Measurements from ENCODE around the gene PARP6. TPM values are rescaled to one million over a fixed set of nuclear protein-coding genes. Genes with fewer than 3 reads are reported as not detected.
A peak's percentile ranks its signal among the peaks of the same experiment; 100 is the strongest.

The PARP6 gene
- total RNA-seq, 2 donors from 2014 or later, result 87.3 to 92.1 TPM

DNA sequence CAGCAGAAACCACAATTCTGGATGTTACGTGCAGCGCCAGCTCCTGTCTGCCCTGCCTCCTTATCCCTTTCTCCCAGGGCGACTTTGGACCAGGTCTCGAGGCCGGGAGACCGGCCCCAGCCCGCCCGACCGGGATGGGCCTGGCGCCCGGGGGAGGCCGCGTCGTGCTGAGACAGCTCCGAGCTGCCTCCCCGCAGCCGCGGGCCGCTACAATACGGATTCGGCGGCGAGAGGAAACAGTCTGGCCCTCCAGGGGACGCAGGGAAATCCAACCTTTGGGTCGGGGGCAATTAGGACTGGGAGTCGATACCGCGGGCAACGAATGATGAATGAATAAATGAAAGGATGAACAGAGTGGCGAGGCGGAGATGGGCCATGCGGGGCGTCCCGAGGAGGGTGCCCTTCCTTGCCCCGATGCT is 75.3 kb downstream of the PARP6 start:
- H3K36me3 Mint-ChIP-seq (ENCODE audit: low read depth), result peaks cover 34% of the 10 kb centered on the region
- DNase-seq, result peak; percentile 76
- no peak overlapping the region for H3K27ac ChIP-seq (ENCODE audit: low read depth, low read length)
- no peaks in the 10 kb centered on the region for H3K9me3 ChIP-seq (ENCODE audit: control insufficient read depth, low read length)
- H3K4me3 ChIP-seq (ENCODE audit: low read length), result peak overlapping the region; percentile 69
- TF ChIP-seq, protein P1, sequence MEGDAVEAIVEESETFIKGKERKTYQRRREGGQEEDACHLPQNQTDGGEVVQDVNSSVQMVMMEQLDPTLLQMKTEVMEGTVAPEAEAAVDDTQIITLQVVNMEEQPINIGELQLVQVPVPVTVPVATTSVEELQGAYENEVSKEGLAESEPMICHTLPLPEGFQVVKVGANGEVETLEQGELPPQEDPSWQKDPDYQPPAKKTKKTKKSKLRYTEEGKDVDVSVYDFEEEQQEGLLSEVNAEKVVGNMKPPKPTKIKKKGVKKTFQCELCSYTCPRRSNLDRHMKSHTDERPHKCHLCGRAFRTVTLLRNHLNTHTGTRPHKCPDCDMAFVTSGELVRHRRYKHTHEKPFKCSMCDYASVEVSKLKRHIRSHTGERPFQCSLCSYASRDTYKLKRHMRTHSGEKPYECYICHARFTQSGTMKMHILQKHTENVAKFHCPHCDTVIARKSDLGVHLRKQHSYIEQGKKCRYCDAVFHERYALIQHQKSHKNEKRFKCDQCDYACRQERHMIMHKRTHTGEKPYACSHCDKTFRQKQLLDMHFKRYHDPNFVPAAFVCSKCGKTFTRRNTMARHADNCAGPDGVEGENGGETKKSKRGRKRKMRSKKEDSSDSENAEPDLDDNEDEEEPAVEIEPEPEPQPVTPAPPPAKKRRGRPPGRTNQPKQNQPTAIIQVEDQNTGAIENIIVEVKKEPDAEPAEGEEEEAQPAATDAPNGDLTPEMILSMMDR (conservative IDR thresholded peaks at IDR 0.05), result no peak
- H3K4me3 Mint-ChIP-seq, result peak overlapping the region; percentile 55
- H3K4me1 Mint-ChIP-seq, result peaks cover 12% of the 10 kb centered on the region
- H3K4me1 ChIP-seq (ENCODE audit: control insufficient read depth, insufficient read depth, low read length), result no peaks in the 10 kb centered on the region
- no peaks in the 10 kb centered on the region for H3K9me3 Mint-ChIP-seq
- H3K27me3 ChIP-seq (ENCODE audit: control insufficient read depth, insufficient read depth, low read length, poor library complexity, severe bottlenecking), result peaks cover 9% of the 10 kb centered on the region
- H3K27ac Mint-ChIP-seq, result peak overlapping the region; percentile 31
- peaks cover 38% of the 10 kb centered on the region for H3K36me3 ChIP-seq (ENCODE audit: control insufficient read depth, insufficient read depth, low read length)
- peaks cover 20% of the 10 kb centered on the region for H3K27me3 Mint-ChIP-seq (ENCODE audit: insufficient read depth)
- WGBS, 2 experiments (ENCODE audit: insufficient coverage in 1 of 2, insufficient read length in 1 of 2), result 15 to 80% methylated on average over 1 to 35 of the region's 35 CpGs
- no peak overlapping the region for H3K9ac ChIP-seq (ENCODE audit: extremely low read depth, low read length, poor library complexity, severe bottlenecking)

DNA sequence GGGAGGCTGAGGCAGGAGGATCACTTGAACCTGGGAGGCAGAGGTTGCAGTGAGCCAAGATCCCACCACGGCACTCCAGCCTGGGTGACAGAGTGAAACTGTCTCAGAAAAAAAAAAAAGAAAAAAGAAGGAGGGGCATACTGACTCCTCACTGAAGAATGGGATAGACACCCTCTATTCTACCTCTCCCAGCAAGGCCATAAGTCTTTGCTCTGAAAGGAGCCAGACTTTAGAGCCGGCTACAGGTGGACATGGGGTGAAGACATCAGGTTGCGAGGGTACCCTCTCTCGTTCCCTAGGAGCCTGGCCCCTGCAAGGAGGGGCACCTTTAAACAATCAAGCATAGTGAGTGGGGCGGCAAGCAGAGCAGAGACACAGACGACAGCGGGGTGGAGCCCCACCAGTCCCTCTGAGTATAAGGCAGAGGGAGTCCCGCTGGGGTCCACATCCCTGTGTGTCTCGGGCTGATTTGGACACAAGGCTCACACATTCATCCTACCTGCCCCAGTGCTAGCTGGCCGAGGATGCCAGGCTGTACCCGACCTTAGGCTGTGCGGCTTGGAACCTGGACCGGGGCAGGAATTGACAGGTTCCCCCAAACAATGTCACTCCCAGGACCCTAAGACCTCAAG is 75.8 kb downstream of the PARP6 start:
- peak overlapping the region; percentile 69 for H3K4me3 ChIP-seq (ENCODE audit: low read length)
- peaks cover 32% of the 10 kb centered on the region for H3K36me3 ChIP-seq (ENCODE audit: control insufficient read depth, insufficient read depth, low read length)
- DNase-seq, result no peak
- TF ChIP-seq, protein P1 (conservative IDR thresholded peaks at IDR 0.05), result no peak
- peaks cover 9% of the 10 kb centered on the region for H3K27me3 ChIP-seq (ENCODE audit: control insufficient read depth, insufficient read depth, low read length, poor library complexity, severe bottlenecking)
- 64 to 78% methylated on average over 6 to 13 of the region's 13 CpGs for WGBS, 2 experiments (ENCODE audit: insufficient coverage in 1 of 2, insufficient read length in 1 of 2)
- peaks cover 12% of the 10 kb centered on the region for H3K4me1 Mint-ChIP-seq
- H3K4me3 Mint-ChIP-seq, result peak overlapping the region; percentile 55
- H3K27me3 Mint-ChIP-seq (ENCODE audit: insufficient read depth), result peaks cover 20% of the 10 kb centered on the region
- H3K36me3 Mint-ChIP-seq (ENCODE audit: low read depth), result peaks cover 29% of the 10 kb centered on the region
- no peaks in the 10 kb centered on the region for H3K4me1 ChIP-seq (ENCODE audit: control insufficient read depth, insufficient read depth, low read length)
- H3K9me3 Mint-ChIP-seq, result no peaks in the 10 kb centered on the region
- H3K9me3 ChIP-seq (ENCODE audit: control insufficient read depth, low read length), result no peaks in the 10 kb centered on the region
- H3K9ac ChIP-seq (ENCODE audit: extremely low read depth, low read length, poor library complexity, severe bottlenecking), result no peak overlapping the region
- no peak overlapping the region for H3K27ac Mint-ChIP-seq
- H3K27ac ChIP-seq (ENCODE audit: low read depth, low read length), result no peak overlapping the region

DNA sequence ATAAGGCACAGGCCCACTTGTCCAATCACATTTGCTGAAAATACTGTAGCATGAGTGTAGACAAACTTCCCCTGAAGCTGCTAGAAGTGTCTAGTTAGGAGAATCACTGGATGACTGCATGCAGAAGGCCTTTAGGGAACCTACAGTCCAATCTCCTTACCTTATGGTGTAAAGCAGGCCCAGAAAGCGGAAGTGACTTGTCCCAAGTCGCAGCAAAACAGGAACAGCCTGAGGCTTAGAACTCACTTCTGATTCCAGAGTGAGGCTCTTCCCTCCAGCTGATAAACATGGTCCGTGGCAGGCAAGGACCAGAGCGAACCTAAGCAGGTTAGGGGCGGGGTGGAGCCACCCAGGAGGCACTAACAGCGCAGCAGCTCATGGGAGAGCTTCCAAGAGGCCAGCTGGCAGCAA is 77.2 kb downstream of the PARP6 start:
- H3K4me1 Mint-ChIP-seq, result peaks cover 12% of the 10 kb centered on the region
- H3K27me3 Mint-ChIP-seq (ENCODE audit: insufficient read depth), result peaks cover 24% of the 10 kb centered on the region
- Histone ChIP-seq H3K4me1 (ENCODE audit: control insufficient read depth, insufficient read depth, low read length) (no peaks in the 10 kb centered on the region), H3K9me3 (ENCODE audit: control insufficient read depth, low read length) (no peaks in the 10 kb centered on the region), H3K27ac (ENCODE audit: low read depth, low read length) (no peak overlapping the region), H3K36me3 (ENCODE audit: control insufficient read depth, insufficient read depth, low read length) (peaks cover 18% of the 10 kb centered on the region), H3K27me3 (ENCODE audit: control insufficient read depth, insufficient read depth, low read length, poor library complexity, severe bottlenecking) (peaks cover 9% of the 10 kb centered on the region), H3K9ac (ENCODE audit: extremely low read depth, low read length, poor library complexity, severe bottlenecking) (no peak overlapping the region), H3K4me3 (ENCODE audit: low read length) (no peak overlapping the region)
- H3K9me3 Mint-ChIP-seq, result no peaks in the 10 kb centered on the region
- peaks cover 16% of the 10 kb centered on the region for H3K36me3 Mint-ChIP-seq (ENCODE audit: low read depth)
- peak overlapping the region; percentile 8 for H3K27ac Mint-ChIP-seq
- H3K4me3 Mint-ChIP-seq, result no peak overlapping the region
- TF ChIP-seq, protein P1 (conservative IDR thresholded peaks at IDR 0.05), result no peak
- DNase-seq, result peak; percentile 57
- WGBS, 2 experiments (ENCODE audit: insufficient coverage in 1 of 2, insufficient read length in 1 of 2), result 71 to 86% methylated on average over 4 to 6 of the region's 6 CpGs

All from endodermal cell (in vitro differentiated cells).